CD14-positive monocyte (primary cell): Measurements from ENCODE around the gene ZFP91. TPM values are rescaled to one million over a fixed set of nuclear protein-coding genes. Genes with fewer than 3 reads are reported as not detected.

Experiments used
- DNase-seq, 3 donors: peaks; one replicate each; pipeline ENCODE4 v3.0.0-alpha.2; 2011 to 2022
- H2AFZ ChIP-seq: 2 replicates; pipeline ENCODE4 v1.6.0; 2012; ENCODE audit warnings: mild to moderate bottlenecking, low read depth, low read length, inconsistent platforms; ENCODE audit not compliant: insufficient read depth, poor library complexity, severe bottlenecking
- H3K27ac ChIP-seq, 2 donors: 1 replicate in 1 of 2; 2 replicates in 1 of 2; pipeline ENCODE4 v1.5.1; 2012 to 2013; ENCODE audit warnings: low read length in 2 of 2, control low read depth in 1 of 2, inconsistent platforms in 1 of 2, low read depth in 1 of 2, mild to moderate bottlenecking in 1 of 2
- H3K27me3 ChIP-seq, 2 donors: one replicate each; pipeline versions ENCODE4 v1.6.0 to v1.6.1; 2011 to 2013; ENCODE audit warnings: low read length in 2 of 2; ENCODE audit not compliant: control insufficient read depth in 2 of 2, insufficient read depth in 2 of 2
- H3K36me3 ChIP-seq, 2 donors: replicated peaks in 1 of 2; 1 replicate in 1 of 2; 2 replicates in 1 of 2; pipeline versions ENCODE4 v1.5.1 to v1.6.1; 2012 to 2013; ENCODE audit warnings: low read length in 2 of 2, control low read depth in 1 of 2, inconsistent platforms in 1 of 2, mild to moderate bottlenecking in 1 of 2; ENCODE audit not compliant: insufficient read depth in 2 of 2, control insufficient read depth in 1 of 2
- H3K4me1 ChIP-seq, 2 donors: 1 replicate in 1 of 2; 2 replicates in 1 of 2; pipeline versions ENCODE4 v1.5.1 to v1.6.1; 2012 to 2013; ENCODE audit warnings: low read length in 2 of 2, control low read depth in 1 of 2, inconsistent platforms in 1 of 2, mild to moderate bottlenecking in 1 of 2, moderate library complexity in 1 of 2; ENCODE audit not compliant: insufficient read depth in 2 of 2, control insufficient read depth in 1 of 2
- H3K4me2 ChIP-seq: replicated peaks from 2 replicates; pipeline ENCODE3; 2012; ENCODE audit warnings: low read length, moderate library complexity, mild to moderate bottlenecking; ENCODE audit not compliant: poor library complexity, severe bottlenecking; ENCODE audit errors: extremely low read depth
- H3K4me3 ChIP-seq, 3 experiments: fragments of 200-600 bp in 1 of 3; sonication (generic) in 1 of 3; replicated peaks in 1 of 3; 1 replicate in 2 of 3; 2 replicates in 1 of 3; pipeline ENCODE4 v1.5.1; 2011 to 2013; ENCODE audit warnings: low read length in 3 of 3, mild to moderate bottlenecking in 3 of 3, control low read depth in 2 of 3, low read depth in 2 of 3, inconsistent platforms in 1 of 3, moderate library complexity in 1 of 3
- H3K79me2 ChIP-seq: 2 replicates; pipeline ENCODE4 v1.6.0; 2012; ENCODE audit warnings: mild to moderate bottlenecking, control low read depth, inconsistent platforms, low read length, moderate library complexity; ENCODE audit not compliant: insufficient read depth
- H3K9ac ChIP-seq: 2 replicates; pipeline ENCODE4 v1.6.0; 2017; ENCODE audit warnings: low read length, mild to moderate bottlenecking; ENCODE audit not compliant: insufficient read depth, poor library complexity, severe bottlenecking
- H3K9me3 ChIP-seq, 2 donors: replicated peaks in 1 of 2; 1 replicate in 1 of 2; 2 replicates in 1 of 2; pipeline versions ENCODE4 v1.5.1 to v1.6.1; 2012 to 2013; ENCODE audit warnings: low read length in 2 of 2, control low read depth in 1 of 2; ENCODE audit not compliant: control insufficient read depth in 1 of 2, insufficient read depth in 1 of 2
- H4K20me1 ChIP-seq: 2 replicates; pipeline ENCODE4 v1.6.0; 2012; ENCODE audit warnings: mild to moderate bottlenecking, low read length, control low read depth, moderate library complexity; ENCODE audit not compliant: insufficient read depth
- H3K27ac Mint-ChIP-seq, 7 donors: one replicate each; pipeline ENCODE4 v1.8.0; 2020; ENCODE audit warnings: mild to moderate bottlenecking in 7 of 7, mixed read lengths in 7 of 7, moderate library complexity in 6 of 7, inconsistent platforms in 2 of 7
- H3K27me3 Mint-ChIP-seq, 3 donors: one replicate each; pipeline ENCODE4 v1.8.0; 2021 to 2022; ENCODE audit warnings: low read depth in 3 of 3, mild to moderate bottlenecking in 3 of 3, mixed read lengths in 3 of 3, moderate library complexity in 3 of 3, inconsistent platforms in 1 of 3
- H3K36me3 Mint-ChIP-seq, 2 donors: one replicate each; pipeline ENCODE4 v1.8.0; 2020; ENCODE audit warnings: mixed read lengths in 2 of 2, inconsistent platforms in 1 of 2, mild to moderate bottlenecking in 1 of 2
- H3K4me1 Mint-ChIP-seq: one replicate; pipeline ENCODE4 v1.8.0; 2020; ENCODE audit warnings: mild to moderate bottlenecking, mixed read lengths
- H3K4me3 Mint-ChIP-seq, 2 donors: one replicate each; pipeline ENCODE4 v1.8.0; 2020; ENCODE audit warnings: mild to moderate bottlenecking in 2 of 2, mixed read lengths in 2 of 2, moderate library complexity in 1 of 2
- H3K9me3 Mint-ChIP-seq, 7 donors: one replicate each; pipeline ENCODE4 v1.8.0; 2020 to 2022; ENCODE audit warnings: mixed read lengths in 7 of 7, mild to moderate bottlenecking in 6 of 7, moderate library complexity in 6 of 7, inconsistent platforms in 2 of 7
- WGBS: methylation state at CpG from one replicate; pipeline ENCODE4 v1.1.5; 2013; ENCODE audit warnings: missing lambda C conversion rate; ENCODE audit not compliant: insufficient coverage; 5-methylcytosine and 5-hydroxymethylcytosine counted together
- intact Hi-C, 2 donors: fragments of 100-400 bp; cut with micrococcal nuclease; formaldehyde crosslinking; loops; one replicate each; pipeline versions ENCODE4 v1.15.0 to v1.15.1; 2023
- polyA plus RNA-seq, 3 donors: library from polyadenylated mRNA; depleted of rRNA in 1 of 3; unstranded in 2 of 3; stranded (reverse) in 1 of 3; fragments of 300-500 nt in 2 of 3; fragments of >200 nt in 1 of 3; fragmentation: Illumina TruSeq in 2 of 3; gene quantifications; 1 replicate in 2 of 3; 2 replicates in 1 of 3; pipeline ENCODE4 v1.2.3, GENCODE V29; 2012 to 2021
- TF ChIP-seq, protein P1 (sequence below): fragments of 200-600 bp; IDR thresholded peaks from one replicate; pipeline ENCODE4 v1.8.0; 2022; ENCODE audit warnings: antibody characterized with exemption, mild to moderate bottlenecking

Gene ZFP91
- polyA plus RNA-seq, 3 donors: 8.0 to 15.8 (median 8.3) TPM

DNA sequence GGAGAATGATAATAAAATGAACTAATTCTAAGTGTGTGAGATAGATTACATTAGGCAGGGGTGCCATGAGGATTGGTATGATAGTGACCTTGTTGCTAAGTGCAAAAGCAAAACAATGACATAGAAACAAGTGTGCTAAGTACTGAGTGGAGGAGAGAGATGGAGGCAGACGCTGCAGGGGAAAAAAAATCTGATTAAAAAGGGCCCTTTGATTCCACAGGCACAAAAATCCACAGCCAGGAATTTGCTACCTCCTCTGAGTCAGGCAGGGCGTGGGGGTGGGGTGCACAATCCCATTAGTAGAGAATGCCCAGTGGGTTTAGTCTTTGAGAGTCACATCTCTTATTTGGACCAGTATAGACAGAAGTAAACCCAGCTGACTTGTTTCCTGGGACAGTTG is 43.5 kb downstream of the ZFP91 start, which contains the start of gene CNTF:
CNTF (plus strand) TSS at position 322 of the 400 bp plus-strand sequence. CDS start 88 bp downstream, outside the sequence.
- H3K9me3 Mint-ChIP-seq: peaks cover 0 to 2% (median 0%) of the 10 kb centered on the region in 7 donors

DNA sequence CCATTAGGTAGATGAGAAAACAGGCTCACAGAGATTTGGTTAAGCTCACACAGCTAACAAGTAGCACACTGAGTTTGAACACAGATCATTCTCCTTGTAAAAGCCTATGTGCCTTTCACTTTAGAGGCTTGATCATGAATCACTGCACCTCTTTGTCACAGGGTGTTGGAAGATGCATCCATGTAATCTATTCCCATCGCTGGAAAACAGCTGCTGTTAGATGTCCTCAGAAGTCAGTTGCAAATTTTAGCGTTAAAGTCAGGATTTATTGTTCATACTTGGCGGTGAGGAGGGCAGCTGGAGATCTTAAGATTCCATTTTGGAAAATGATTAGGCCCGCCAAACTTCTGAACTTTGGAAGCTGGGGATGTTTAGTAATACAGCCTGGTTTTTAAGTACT is 46.2 kb downstream of the ZFP91 start:
- H3K79me2 ChIP-seq: no peaks in the 10 kb centered on the region
- no peak overlapping the region for H3K27ac Mint-ChIP-seq
- no peaks in the 10 kb centered on the region for H3K27me3 Mint-ChIP-seq
- DNase-seq: no peak
- TF ChIP-seq, protein P1, sequence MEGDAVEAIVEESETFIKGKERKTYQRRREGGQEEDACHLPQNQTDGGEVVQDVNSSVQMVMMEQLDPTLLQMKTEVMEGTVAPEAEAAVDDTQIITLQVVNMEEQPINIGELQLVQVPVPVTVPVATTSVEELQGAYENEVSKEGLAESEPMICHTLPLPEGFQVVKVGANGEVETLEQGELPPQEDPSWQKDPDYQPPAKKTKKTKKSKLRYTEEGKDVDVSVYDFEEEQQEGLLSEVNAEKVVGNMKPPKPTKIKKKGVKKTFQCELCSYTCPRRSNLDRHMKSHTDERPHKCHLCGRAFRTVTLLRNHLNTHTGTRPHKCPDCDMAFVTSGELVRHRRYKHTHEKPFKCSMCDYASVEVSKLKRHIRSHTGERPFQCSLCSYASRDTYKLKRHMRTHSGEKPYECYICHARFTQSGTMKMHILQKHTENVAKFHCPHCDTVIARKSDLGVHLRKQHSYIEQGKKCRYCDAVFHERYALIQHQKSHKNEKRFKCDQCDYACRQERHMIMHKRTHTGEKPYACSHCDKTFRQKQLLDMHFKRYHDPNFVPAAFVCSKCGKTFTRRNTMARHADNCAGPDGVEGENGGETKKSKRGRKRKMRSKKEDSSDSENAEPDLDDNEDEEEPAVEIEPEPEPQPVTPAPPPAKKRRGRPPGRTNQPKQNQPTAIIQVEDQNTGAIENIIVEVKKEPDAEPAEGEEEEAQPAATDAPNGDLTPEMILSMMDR: no peak
- no peak overlapping the region for H2AFZ ChIP-seq
- H3K36me3 ChIP-seq: peaks cover 64 to 75% of the 10 kb centered on the region in 2 donors
- no peaks in the 10 kb centered on the region for H3K9me3 ChIP-seq
- no peak overlapping the region for H3K27ac ChIP-seq
- H3K4me1 ChIP-seq: no peaks in the 10 kb centered on the region
- H4K20me1 ChIP-seq: peaks cover 4% of the 10 kb centered on the region
- H3K9ac ChIP-seq: no peak overlapping the region
- H3K4me2 ChIP-seq: no peak overlapping the region
- no peaks in the 10 kb centered on the region for H3K27me3 ChIP-seq
- H3K4me1 Mint-ChIP-seq: no peaks in the 10 kb centered on the region
- no peaks in the 10 kb centered on the region for H3K9me3 Mint-ChIP-seq
- intact Hi-C loops: no loop called here
- peaks cover 44 to 49% of the 10 kb centered on the region in 2 donors for H3K36me3 Mint-ChIP-seq
- no peak overlapping the region for H3K4me3 Mint-ChIP-seq
- no peak overlapping the region for H3K4me3 ChIP-seq
- WGBS: 96% methylated on average over 4 of the region's 4 CpGs

More for the DNA sequence above, 43.5 kb downstream of the ZFP91 start, which contains the start of gene CNTF:
- no CpG with 5 or more reads among the region's 2 CpGs for WGBS
- Histone ChIP-seq H3K4me2 (no peak within 1 kb of the TSS), H3K4me3 (no peak within 1 kb of the TSS), H3K79me2 (no peaks in the 10 kb centered on the region), H3K36me3 (peaks cover 87 to 99% of the 10 kb centered on the region in 2 donors), H3K9me3 (no peaks in the 10 kb centered on the region), H2AFZ (no peak within 1 kb of the TSS), H3K4me1 (no peaks in the 10 kb centered on the region), H3K27ac (no peak within 1 kb of the TSS), H3K27me3 (no peaks in the 10 kb centered on the region), H4K20me1 (peaks cover 7% of the 10 kb centered on the region), H3K9ac (no peak within 1 kb of the TSS)
- DNase-seq: no peak
- intact Hi-C loops: no loop called here
- Mint-ChIP-seq H3K27ac (peak within 1 kb of the TSS in 2 of 7 donors; percentile 3 to 48), H3K4me3 (no peak within 1 kb of the TSS), H3K36me3 (peaks cover 66 to 67% of the 10 kb centered on the region in 2 donors), H3K27me3 (no peaks in the 10 kb centered on the region), H3K4me1 (no peaks in the 10 kb centered on the region)
- TF ChIP-seq, protein P1: no peak
